NCI-H748 (cell line): ENCODE results near the gene GRK3.
A peak's percentile ranks its signal among the peaks of the same experiment; 100 is the strongest.
"Not testable (repeated sequence)": the region's sequence is repeated elsewhere in the genome, so short reads cannot be mapped to it uniquely, and the experiment has no call there.

Experiments used
- DNase-seq: peaks from one replicate; lab custom pipeline; 2025; ENCODE audit not compliant: unreplicated experiment; lab: John Stamatoyannopoulos, UW

Gene GRK3

DNA sequence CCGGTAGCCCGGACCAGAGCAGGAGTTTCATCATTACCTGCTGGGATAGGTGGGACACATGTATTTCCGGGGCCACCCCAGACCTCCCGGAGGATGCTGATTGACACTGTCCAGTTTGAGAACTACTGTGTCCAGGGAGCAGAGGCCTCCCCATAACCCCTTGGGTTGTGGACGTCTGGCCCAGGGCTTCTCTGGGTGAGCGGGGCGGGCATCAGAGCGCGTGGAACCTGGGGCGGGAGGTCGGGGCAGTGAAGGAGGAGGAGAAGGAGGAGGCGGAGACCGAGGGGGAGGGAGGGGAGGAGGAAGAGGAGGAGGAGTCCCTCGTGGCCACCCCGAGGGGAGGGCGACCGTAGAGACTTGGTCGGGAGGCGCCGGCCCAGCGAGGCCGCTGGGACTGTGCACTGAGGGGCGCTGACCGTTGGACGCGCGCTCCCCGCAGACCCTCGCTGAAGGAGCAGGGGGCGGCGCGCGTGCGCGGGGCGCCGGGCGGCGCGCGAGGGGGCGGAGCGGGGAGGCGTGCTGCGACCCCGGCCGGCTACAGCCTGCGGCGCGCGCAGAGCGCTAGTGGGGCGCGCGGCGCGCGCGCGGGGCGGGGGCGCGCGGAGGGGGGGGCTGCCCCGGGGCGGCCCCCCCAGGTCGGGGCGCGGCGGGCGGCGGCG is at the start of gene GRK3:
GRK3 (plus strand) TSS at position 356 of the 659 bp plus-strand sequence. CDS start 366 bp downstream, outside the sequence.
- DNase-seq, result peak; percentile 54

DNA sequence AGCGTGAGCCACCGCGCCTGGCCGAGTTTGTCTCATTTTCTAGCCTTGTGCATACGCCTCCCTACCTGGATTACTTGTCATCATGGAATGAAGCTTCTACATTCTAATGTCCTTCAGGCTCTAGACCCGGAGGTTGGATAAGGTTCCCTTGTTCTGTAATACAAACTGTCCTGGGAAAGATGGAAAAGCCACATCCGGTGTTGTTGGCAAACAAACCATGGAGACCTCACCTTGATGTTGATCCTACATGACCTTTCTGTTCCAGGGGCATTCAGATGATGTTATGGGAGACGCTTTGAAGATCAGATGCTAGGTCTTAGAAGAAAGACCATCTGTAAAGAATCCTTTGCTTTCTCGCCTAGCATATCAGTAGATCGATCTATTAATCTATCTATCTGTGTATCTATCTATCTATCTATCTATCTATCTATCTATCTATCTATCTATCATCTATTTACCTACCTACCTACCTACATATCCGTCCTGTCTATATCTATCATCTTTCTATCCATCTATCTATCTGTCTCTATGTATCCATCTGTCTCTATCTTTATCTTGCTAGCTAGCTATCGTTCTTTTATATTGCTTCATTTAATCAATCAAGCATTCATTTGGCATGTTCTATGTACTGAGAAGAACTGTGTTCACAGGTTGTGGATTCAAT is 46.3 kb upstream of the GRK3 start:
- DNase-seq, result no peak

DNA sequence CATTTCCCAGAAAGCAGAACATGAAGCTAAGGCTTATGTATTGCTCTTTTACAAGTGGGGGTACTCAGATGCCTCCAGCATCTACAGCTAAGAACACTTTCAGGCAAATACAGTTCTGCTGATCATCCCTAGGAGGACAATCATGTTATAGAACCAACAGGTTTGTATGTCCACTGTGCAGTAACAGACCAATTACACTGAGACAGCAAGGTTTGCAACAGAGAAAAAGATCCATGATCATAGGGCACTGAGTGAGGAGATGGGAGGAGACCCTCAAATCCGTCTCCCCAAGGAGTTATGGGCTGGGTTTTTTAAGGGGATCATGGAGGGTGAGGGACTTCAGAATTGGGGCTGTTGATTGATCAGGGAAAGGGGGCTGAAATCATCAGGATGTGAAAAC is 39.1 kb upstream of the GRK3 start:
- DNase-seq, result no peak

DNA sequence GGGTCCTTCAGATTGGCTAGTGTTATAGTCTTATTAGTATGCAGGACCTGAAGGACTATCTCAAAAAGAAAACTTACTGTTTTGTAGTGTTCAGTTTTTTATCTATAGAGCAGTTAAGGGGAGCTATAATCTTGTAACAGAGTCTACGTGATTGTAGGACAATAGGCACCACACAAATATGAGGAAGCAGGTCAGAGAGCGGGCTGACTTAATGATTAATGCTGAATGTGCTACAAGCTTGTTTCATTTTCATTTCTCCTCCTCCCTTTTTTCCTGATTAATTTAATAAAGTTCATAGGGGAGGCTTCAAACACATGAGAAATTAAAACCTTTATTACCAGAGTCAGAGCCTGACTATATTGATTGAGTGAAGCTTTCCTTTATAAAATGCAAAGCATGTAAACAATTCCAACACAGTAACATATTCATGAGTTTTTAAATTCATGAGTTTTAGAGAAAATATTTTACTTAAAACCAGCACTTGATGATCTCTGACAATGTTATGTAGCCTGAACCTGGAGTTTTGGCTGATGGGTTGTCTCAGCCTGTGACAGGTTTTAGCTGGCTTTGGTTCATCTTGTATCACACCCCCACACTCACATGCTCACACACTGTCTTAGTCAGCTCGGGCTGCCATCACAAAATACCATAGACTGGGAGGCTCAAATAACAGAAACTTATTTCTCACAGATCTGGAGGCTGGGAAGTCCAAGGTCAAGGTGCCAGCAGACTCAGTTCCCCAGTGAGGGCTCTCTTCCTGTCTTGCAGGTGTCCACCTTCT is 38.5 kb upstream of the GRK3 start:
- DNase-seq, result not testable (repeated sequence)

DNA sequence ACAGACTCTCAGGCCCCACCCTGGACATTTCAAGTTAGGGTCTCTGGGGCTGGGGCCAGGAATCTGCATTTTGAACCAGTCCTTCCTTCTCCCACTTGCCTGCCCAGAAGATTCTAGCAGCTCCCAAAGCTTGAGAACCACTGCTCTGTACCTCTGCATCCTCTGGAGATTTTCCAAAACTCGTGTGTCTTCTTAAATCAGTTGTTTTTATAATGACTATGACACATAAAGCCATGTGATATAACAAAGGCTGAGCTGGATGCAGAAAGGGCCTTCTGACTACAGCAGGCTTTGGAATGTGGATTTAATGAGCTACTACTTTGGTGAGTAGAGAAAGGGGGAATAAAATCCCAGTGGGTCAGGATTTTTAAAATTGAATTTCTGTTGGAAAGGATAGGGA is 37.5 kb upstream of the GRK3 start:
- not testable (repeated sequence) for DNase-seq

DNA sequence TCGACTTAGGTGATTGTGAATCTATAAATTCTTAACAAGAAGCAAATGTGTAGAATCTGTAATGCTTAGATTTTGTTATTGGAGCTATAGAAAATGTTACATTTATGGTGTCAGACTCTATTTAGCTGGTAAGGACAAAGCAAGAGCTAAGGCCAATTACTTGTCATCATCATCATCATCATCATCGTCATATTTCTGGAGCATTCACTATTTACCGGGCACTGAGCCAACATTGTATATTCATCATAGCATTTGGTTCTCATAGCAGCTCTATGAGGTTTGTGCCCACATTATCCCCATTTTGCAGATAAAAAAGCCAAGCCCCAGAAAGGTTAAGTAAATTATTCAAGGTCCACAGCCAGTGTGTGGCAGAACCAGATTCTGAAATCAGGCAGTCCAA is 36.4 kb upstream of the GRK3 start:
- DNase-seq, result not testable (repeated sequence)

DNA sequence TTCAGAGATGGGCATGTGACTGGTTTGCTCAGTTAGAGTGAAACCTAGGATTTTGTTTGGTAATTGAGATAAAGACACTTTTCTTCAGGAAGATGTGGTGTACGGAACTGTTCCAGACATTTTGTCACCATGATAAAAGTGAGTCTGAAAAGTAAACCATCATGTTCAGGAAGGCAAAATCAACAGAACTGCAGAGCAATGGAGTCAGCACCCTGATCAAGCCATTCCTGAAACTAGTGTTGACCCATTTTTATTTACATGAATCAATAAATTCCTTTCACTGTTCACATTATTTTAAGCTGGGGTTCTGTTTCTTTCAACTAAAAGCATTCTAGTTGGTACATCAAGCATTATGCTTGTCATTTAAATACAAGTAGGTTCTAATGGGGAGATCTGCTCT is 35.4 kb upstream of the GRK3 start:
- not testable (repeated sequence) for DNase-seq

DNA sequence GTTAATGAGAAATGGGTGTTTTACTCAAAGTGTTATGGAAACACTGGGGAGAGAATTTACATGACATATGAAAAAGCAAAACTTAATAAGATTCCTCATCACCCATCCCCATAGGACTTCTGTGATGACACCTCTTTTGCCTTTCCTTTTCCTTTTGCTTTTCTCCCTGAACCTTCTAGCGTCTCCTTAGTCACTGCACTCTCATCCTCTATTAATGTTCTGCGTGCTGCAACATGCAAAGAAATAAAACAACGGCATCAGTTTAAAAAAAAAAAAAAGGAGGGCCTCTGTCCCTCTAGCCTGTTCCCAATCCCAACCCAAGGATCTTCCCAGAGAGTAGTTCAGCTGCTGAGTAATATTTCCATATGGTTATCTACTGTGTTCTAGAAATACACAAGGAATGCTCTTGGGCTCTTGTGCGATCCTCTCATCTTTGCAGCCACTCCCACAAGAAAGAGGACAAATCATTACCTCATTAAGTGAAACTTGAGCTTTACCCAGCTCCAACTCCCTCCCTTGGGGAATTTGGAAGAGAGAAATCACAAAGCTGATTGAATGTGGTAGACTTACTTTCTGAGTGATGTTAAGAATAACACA is 34.8 kb upstream of the GRK3 start:
- DNase-seq, result not testable (repeated sequence)

DNA sequence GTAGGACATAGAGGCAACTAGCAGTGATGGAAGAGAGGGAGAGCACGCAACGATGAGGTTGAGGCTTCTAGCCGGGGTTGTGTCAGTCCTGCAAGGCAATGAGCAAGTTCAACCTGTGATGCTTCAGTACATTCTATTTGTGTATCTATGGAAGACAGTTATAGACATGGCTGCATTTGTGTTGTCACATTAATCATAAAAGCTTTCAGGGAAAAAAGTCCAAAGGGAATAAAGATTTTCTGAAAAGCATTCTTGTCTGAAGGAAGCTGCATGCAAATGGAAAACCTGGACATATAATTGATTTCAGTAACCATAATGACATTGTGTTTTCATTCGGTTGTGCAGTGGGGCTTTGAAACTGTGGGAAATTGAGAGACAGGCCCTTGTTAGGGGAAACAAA is 32.8 kb upstream of the GRK3 start:
- not testable (repeated sequence) for DNase-seq

DNA sequence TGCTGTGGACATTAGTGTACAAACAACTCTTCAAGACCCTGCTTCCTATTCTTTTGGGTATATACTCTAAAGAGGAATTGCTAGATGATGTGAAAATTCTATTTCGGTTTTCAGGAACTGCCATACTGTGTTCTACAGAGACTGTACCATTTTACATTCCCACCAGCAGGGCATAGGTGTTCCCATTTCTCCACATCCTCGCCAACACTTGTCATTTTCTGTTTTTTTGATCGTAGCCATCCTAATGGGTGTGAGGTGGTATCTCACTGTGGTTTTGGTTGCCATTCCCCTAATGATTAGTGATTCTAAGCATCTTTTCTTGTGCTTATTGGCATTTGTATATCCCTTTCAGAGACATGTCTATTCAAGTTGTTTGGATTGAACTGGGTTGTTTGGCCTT is 29.8 kb upstream of the GRK3 start:
- DNase-seq, result no peak

DNA sequence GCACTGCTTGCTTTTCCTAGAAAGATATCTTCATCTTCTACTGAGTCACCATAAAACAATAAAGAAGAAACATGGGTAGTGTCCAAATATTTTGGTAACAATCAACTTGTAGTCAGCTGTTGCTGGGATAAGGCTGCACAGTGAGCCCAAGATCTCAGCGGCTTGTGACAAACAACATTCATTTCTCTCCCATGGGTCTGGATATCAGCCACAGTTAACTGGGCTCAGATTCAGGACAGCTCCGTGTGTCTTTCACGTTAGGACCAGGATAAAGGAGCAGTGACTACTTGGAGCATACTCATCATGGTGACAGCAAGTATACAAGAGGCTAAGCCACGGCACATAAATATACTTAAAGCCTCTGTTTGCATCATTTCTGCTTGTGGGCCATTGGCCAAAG is 27.9 kb upstream of the GRK3 start:
- DNase-seq, result no peak

DNA sequence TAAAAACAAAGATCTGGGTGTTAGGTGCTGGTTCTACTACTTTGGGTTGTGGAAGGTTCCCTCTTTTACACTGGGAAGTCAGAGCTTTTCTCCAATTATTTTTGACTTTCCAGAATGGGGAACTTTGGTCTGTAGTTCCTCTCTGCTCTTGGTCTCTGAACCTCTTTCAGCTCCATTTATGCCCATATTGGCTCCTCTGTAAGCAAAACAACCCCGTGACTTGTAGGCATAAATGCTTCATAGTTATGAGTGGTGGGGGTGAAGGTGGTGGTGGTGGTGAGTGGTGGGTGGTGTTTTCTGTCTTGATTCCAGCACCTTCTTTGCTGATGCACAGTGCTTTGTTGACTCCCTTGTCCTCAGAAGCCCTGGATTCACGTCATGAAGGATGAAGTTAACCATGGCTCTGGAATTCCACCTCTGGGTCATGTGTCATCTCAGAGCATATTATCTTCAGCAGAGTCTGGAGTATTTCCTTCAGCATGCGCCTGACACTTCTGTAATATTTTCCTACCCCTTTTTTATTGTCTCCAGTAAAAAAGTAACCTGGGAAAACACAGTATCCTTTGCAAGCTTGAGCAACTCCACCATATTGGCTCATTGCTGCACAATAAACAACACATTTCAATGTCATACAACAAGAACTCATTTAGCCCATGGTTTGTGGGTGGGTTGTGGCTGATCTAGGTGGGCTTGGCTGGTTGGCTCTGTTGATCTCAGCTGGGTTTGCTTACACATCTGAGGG is 24.1 kb upstream of the GRK3 start:
- DNase-seq, result no peak

DNA sequence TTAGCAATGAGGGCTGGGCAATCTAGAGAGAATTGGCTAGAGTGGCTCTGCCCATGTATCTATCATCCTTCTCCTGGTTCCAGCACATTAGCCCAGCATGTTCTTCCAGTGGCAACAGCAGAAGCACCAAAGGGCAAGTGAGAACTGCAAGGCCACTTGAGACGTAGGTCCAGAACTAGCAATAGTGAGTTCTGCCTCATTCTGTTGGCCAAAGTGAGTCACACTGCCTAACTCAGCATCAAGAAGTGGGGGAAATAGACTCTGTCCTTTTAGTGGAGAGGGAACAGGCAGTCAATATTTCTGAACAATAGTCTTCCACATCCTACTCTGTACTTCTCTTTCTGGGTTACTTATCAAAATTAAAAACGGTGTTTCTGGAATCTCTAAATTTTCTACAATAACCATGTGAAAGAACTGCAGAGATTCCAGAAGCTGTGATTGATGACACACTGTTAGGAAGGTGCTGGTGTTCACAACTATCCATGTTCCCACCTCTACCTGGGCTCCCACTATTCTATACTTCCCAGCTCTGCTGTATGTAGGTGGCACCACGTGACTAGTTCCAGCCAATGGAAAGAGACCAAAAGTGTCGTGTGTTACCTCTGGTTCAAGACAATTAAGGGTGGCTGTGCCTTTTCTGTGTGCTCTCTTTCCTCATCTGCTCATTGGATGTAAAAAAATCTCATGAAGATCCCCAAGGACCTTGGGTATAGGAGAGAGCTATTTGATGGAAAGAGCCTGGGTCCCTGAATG is 23.4 kb upstream of the GRK3 start:
- DNase-seq, result no peak

DNA sequence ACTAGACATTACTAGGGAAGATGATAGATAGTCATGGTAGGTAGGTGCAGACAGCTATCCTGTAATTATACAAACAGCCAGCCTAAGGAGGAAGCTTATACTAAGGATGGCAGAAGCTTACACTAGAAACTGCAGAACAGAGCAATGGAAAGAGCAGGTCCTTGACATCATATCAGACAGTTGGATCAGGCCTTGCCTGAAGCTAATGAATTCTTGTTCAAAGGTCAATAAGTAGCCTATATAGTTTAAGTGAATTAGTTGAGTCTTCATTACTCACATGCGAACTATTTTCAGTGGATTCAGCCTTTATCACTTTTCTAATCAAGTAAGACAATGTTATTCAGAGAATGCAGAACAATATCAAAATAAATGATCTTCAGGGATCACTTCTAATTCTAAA is 22.3 kb upstream of the GRK3 start:
- DNase-seq, result no peak

DNA sequence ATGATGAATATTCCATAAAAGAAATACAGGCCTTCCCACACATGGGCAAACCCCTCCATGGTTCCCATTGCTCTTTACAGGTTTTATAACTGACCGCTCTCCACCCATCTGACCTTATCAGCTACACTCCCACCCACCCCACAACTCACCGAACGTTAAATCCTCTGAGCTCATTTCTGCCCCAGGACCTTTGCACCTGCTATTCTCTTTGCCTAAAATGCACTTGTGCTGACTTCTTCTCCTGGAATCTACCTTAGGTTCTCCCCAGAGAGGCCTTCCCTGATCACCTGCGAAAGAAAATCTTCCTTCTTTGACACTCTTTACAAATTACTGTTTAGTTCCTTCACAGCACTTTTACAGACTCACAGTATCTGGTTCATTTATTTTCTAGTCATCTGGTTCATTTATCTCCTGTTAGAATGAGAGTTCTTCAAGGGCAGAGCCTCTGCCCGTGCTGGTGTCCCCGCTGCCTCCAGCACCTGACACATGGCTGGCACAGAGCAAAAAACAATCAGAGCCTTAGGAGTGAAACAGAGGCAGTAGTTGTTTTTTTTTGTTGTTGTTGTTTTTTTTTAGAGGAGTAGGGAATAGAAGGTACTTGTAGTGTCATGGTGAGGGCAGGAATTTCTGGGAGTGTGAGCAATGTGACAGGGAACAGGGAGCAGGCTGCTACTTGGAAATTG is 21.6 kb upstream of the GRK3 start:
- no peak for DNase-seq

DNA sequence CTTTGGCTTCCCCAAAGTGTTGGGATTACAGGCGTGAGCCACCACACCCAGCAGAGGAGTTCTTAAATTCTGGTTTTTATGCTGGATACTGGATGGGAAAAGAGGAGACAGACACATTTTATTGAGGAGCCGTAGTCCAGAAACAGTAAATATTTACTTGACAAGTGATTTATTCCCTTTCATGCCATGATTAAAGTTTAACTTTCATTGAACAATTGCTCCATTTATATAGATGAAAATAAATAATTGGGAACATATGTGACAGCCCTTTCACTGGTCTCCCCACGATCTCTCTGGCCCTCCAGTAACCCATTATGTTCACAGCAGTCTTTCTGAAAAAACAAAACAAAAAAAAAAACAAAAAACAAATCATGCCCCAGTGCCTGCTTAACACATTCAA is 19.3 kb upstream of the GRK3 start:
- no peak for DNase-seq

DNA sequence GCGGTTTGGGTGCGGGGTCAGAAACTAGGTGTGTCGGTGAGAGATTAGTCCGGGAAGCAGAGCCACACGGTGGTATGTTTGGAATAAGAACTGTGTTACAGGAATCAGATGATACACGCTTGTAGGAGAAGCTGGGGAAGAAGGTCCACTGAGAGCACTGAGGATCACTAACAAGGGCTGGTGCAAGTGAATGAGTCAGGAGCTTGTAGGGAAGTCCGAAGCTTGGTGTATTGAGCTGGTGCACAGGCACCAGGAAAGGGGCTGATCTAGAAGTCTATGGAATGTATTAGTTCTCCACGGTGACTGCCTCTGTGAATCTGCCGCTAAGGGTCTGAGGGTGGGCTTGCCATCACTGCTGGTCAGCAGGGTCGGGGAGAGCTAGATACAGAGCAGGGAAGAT is 18.8 kb upstream of the GRK3 start:
- DNase-seq, result no peak

DNA sequence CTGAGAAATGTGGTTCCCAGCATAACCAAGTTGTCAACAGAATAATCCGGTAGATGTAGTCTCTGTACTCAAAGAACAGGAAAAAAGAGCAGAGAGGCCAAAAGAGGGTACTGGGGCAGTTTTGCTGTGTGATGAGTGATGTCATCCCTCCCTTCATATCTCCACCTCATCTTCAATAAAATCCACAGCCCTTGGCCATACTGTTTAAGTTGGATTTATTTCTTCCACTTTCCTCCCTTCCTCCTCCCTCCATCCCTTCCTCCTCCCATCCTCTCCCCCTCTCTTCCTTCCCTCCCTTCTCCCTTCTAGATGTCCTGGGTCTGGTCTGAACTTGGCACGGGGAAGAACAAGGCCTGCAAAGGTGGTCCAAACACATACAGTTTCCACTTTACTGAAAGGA is 18.2 kb upstream of the GRK3 start:
- DNase-seq, result no peak

DNA sequence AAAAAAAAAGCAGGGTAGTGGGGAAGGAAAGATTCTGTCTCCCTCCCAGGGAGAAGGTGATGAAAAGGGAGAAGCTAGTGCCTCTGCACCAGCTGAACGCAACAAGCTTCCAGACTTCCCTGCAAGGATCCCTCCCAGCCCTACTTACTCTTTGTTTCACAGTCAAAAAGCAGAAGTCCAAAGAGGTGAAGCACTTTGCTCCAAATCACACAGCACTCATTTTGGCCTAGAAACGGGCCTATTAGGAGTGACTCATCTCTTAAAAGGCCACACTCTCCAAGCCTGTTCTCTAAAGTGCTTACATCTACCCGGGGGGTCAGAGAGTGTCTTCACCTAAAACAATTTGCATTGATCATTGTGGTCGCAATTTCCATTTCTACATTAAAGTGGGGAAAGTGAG is 17.7 kb upstream of the GRK3 start:
- no peak for DNase-seq
